ENCODE data around the gene OTULIN.

DNA sequence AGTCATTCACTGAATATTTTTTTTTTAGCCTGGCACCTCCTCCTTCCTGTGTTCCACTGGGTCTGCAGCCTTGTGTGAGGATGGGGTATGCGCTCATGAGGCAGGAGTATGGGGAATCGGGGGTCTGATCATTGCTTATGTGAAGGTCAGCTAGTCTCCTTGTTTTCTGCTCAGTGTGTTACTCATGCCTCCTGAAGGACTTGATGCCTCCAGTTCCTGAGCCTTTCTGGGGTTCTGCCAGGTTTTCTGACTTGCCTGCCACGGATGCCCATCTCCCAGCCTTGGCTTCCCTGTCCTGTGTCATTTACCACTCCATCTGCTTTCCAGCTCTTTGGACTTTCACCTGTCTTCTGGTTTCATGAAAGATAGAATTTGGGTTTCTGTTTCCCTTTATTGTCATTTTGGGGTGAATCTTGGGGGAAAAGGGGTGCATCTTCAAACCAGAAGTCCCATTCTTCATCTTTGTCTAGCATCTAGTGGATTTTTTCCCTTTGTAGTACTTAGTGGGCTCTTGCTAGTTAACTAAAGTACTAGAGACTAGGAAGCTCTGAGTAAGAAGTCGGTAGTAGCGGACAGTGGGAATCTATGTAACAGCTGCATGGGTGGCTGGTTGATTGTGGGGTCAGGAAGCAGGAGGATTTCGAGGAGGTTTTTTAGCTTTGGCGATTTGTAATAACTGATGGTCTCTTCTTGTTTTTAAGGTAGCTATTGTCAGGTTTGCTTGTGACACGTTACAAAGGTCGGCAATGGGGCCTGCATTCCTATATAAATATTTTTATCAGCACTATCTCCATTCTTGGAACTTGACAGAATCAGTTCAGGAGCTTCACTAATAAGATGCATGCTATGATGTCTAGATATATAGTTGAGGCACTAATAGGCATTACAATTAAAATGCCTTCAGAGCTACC is 8.2 kb downstream of the OTULIN start:
- TF ChIP-seq, protein P1, sequence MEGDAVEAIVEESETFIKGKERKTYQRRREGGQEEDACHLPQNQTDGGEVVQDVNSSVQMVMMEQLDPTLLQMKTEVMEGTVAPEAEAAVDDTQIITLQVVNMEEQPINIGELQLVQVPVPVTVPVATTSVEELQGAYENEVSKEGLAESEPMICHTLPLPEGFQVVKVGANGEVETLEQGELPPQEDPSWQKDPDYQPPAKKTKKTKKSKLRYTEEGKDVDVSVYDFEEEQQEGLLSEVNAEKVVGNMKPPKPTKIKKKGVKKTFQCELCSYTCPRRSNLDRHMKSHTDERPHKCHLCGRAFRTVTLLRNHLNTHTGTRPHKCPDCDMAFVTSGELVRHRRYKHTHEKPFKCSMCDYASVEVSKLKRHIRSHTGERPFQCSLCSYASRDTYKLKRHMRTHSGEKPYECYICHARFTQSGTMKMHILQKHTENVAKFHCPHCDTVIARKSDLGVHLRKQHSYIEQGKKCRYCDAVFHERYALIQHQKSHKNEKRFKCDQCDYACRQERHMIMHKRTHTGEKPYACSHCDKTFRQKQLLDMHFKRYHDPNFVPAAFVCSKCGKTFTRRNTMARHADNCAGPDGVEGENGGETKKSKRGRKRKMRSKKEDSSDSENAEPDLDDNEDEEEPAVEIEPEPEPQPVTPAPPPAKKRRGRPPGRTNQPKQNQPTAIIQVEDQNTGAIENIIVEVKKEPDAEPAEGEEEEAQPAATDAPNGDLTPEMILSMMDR (conservative IDR thresholded peaks at IDR 0.05 in 1 of 2, IDR thresholded peaks at IDR 0.05 in 1 of 2; ENCODE audit: low read depth in 1 of 2, low read length in 2 of 2): no peak
- TF ChIP-seq EZH2 (IDR thresholded peaks at IDR 0.05; ENCODE audit: low read length, missing control alignments): no peak

All from fibroblast of lung (primary cell).